WTC11 (cell line): ENCODE measurements around the gene EMILIN3. TPM values are rescaled to one million over a fixed set of nuclear protein-coding genes. Genes with fewer than 3 reads are reported as not detected.

Experiments
- ATAC-seq: fragments of 200-7000 bp; cut with Tn5 transposase; 2 replicates; pipeline ENCODE4 v1.10.0; 2021; ENCODE audit warnings: mild to moderate bottlenecking, moderate library complexity
- CTCF ChIA-PET: fragments of 300-600 bp; sonication (Branson Sonifier 250); formaldehyde crosslinking; loops from one replicate; lab custom pipeline; 2021; ENCODE audit warnings: antibody characterized with exemption; lab: Charles Lee
- POLR2A ChIA-PET: fragments of 350-600 bp; sonication (Branson Sonifier 250); formaldehyde crosslinking; loops from one replicate; lab custom pipeline; 2021; ENCODE audit warnings: antibody characterized with exemption; lab: Charles Lee
- DNase-seq: peaks from one replicate; pipeline ENCODE4 v3.0.0; 2021; ENCODE audit warnings: low spot score
- H3K27ac Mint-ChIP-seq: 2 replicates; pipeline ENCODE4 v1.8.0; 2021; ENCODE audit warnings: mixed read lengths
- H3K27me3 Mint-ChIP-seq: 2 replicates; pipeline ENCODE4 v1.8.0; 2021; ENCODE audit warnings: low read depth, mild to moderate bottlenecking, moderate library complexity, mixed read lengths
- H3K36me3 Mint-ChIP-seq: 2 replicates; pipeline ENCODE4 v1.8.0; 2021; ENCODE audit warnings: mixed read lengths
- H3K4me1 Mint-ChIP-seq: 2 replicates; pipeline ENCODE4 v1.8.0; 2022; ENCODE audit warnings: mixed read lengths
- H3K4me3 Mint-ChIP-seq: 2 replicates; pipeline ENCODE4 v1.8.0; 2021; ENCODE audit warnings: mild to moderate bottlenecking, moderate library complexity, mixed read lengths
- H3K9me3 Mint-ChIP-seq: 2 replicates; pipeline ENCODE4 v1.8.0; 2021; ENCODE audit warnings: mixed read lengths
- AFF4 ChIP-seq: sonication (generic); formaldehyde crosslinking; IDR thresholded peaks from 2 replicates; pipeline ENCODE4 v1.8.1; 2023; ENCODE audit warnings: mild to moderate bottlenecking, missing genetic modification reagents, borderline replicate concordance
- ATF1 ChIP-seq: sonication (generic); formaldehyde crosslinking; IDR thresholded peaks from 2 replicates; pipeline ENCODE4 v1.8.1; 2023; ENCODE audit warnings: mild to moderate bottlenecking, moderate library complexity, missing genetic modification reagents
- CDX4 ChIP-seq: fragments of 250-450 bp; sonication (Bioruptor Pico); IDR thresholded peaks from 2 replicates; pipeline ENCODE4 v1.9.0; 2021; ENCODE audit warnings: moderate library complexity, mild to moderate bottlenecking, inconsistent platforms, borderline replicate concordance
- CREM ChIP-seq: sonication (generic); formaldehyde crosslinking; IDR thresholded peaks from 2 replicates; pipeline ENCODE4 v1.8.1; 2022; ENCODE audit warnings: mild to moderate bottlenecking, missing genetic modification reagents, moderate library complexity
- FOXJ3 ChIP-seq: sonication (generic); formaldehyde crosslinking; IDR thresholded peaks from 2 replicates; pipeline ENCODE4 v1.9.0; 2021; ENCODE audit warnings: missing genetic modification reagents, mild to moderate bottlenecking, borderline replicate concordance
- FOXP4 ChIP-seq: sonication (generic); formaldehyde crosslinking; IDR thresholded peaks from 2 replicates; pipeline ENCODE4 v1.8.0; 2022; ENCODE audit warnings: mild to moderate bottlenecking, missing genetic modification reagents
- HMGA2 ChIP-seq: fragments of 250-450 bp; sonication (Bioruptor Pico); IDR thresholded peaks from 2 replicates; pipeline ENCODE4 v1.4.0; 2021; ENCODE audit warnings: mild to moderate bottlenecking, moderate library complexity
- NR2C2 ChIP-seq: sonication (generic); formaldehyde crosslinking; IDR thresholded peaks from 2 replicates; pipeline ENCODE4 v1.8.0; 2022; ENCODE audit warnings: mild to moderate bottlenecking, missing genetic modification reagents
- OVOL2 ChIP-seq: fragments of 250-450 bp; sonication (Bioruptor Pico); IDR thresholded peaks from 2 replicates; pipeline ENCODE4 v1.9.0; 2021; ENCODE audit warnings: mild to moderate bottlenecking, borderline replicate concordance
- TCF7 ChIP-seq: sonication (generic); formaldehyde crosslinking; IDR thresholded peaks from 2 replicates; pipeline ENCODE4 v1.8.0; 2022; ENCODE audit warnings: mild to moderate bottlenecking, low read depth, missing genetic modification reagents, moderate library complexity
- ZBTB21 ChIP-seq: sonication (generic); formaldehyde crosslinking; IDR thresholded peaks from 2 replicates; pipeline ENCODE4 v1.8.1; 2023; ENCODE audit warnings: mild to moderate bottlenecking, missing genetic modification reagents, borderline replicate concordance
- ZBTB43 ChIP-seq: sonication (generic); formaldehyde crosslinking; IDR thresholded peaks from 2 replicates; pipeline ENCODE4 v1.8.1; 2023; ENCODE audit warnings: mild to moderate bottlenecking, missing genetic modification reagents
- ZNF263 ChIP-seq: sonication (generic); formaldehyde crosslinking; IDR thresholded peaks from 2 replicates; pipeline ENCODE4 v1.8.1; 2022; ENCODE audit warnings: low read depth, mild to moderate bottlenecking, moderate library complexity, missing genetic modification reagents
- ZNF281 ChIP-seq: sonication (generic); formaldehyde crosslinking; IDR thresholded peaks from 2 replicates; pipeline ENCODE4 v1.8.0; 2023; ENCODE audit warnings: mild to moderate bottlenecking, missing genetic modification reagents
- total RNA-seq: library from RNA; stranded (reverse); gene quantifications from 3 replicates; pipeline ENCODE4 v1.2.3, GENCODE V29; 2021
- TF ChIP-seq, protein P1 (sequence below): sonication (generic); formaldehyde crosslinking; IDR thresholded peaks from 2 replicates; pipeline ENCODE4 v1.8.0; 2022; ENCODE audit warnings: mild to moderate bottlenecking, missing genetic modification reagents

EMILIN3 gene
- total RNA-seq, 1 experiment from 2014 or later = 5.5 TPM

GRCh38 chr20:41348430-41349172 lies 18.0 kb downstream of the EMILIN3 start:
- POLR2A ChIA-PET = no interaction called here
- Mint-ChIP-seq H3K27me3 (no peaks in the 10 kb centered on the region), H3K9me3 (no peaks in the 10 kb centered on the region), H3K4me1 (peaks cover 4% of the 10 kb centered on the region), H3K27ac (no peak overlapping the region), H3K4me3 (no peak overlapping the region), H3K36me3 (no peaks in the 10 kb centered on the region)
- CTCF ChIA-PET = interaction anchor here (1.0 to 1.8 kb wide), 2 partner anchors 17 to 176 kb away, joined by 4 to 7 read pairs; no protein-coding TSS in a partner anchor
- no peak for ATAC-seq
- TF ChIP-seq AFF4 (CRISPR knock-in tag) (no peak), HMGA2 (no peak), ATF1 (CRISPR knock-in tag) (no peak), ZNF281 (CRISPR knock-in tag) (no peak), OVOL2 (CRISPR knock-in tag) (no peak)
- no peak for DNase-seq

DNA sequence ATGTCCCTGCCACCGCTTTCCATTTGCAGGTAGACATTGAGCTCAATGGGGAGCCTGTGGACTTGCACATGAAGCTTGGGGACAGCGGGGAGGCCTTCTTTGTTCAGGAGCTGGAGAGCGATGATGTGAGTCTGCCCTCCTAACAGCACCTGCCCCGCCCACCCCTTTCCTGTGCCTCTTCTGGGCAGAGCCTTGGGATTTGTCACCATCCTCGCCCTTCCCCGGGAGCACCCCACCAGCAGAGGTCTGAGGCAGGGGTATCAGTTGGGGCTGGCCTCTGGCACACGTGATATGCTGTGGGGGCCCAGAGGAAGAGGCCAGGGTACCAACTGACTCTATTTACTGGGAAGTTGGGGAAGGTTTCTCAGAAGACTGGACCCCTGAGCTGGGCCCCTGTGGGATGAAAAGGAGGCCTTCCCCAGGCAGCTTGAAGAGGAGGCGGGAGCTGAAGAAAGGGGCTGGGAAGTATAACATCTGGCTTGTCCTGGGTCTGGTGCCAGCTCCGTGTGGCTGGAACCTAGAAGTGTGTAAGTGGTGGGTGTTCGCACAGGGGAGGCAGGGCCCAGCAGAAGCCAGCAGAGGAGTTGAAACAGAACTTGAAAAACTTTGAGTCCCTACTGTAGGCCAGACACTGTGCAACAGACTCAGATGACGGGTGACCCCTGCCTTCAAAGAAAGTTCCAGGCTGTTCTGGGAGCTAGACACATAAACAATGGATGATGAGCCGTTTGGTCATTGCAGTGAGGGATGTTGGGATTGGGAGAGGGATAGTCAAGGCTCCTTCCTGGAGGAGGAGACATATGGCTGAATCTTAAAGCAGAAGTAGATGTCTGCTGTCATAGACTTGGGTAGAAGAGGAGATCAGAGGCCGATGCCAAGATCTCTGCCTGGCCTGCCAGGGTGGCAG lies 18.8 kb downstream of the EMILIN3 start:
- Mint-ChIP-seq H3K4me1 (peaks cover 4% of the 10 kb centered on the region), H3K27me3 (no peaks in the 10 kb centered on the region; the same call in 1 of the 2 replicates), H3K27ac (no peak overlapping the region), H3K4me3 (no peak overlapping the region), H3K9me3 (no peaks in the 10 kb centered on the region), H3K36me3 (no peaks in the 10 kb centered on the region)
- no peak; the same call in 1 of the 2 replicates for ATAC-seq
- DNase-seq = no peak
- ChIA-PET CTCF (interaction anchor here (0.9 to 1.8 kb wide), 2 partner anchors 175 to 212 kb away, joined by 4 to 7 read pairs; no protein-coding TSS in a partner anchor), POLR2A (no interaction called here)
- TF ChIP-seq FOXP4 (CRISPR knock-in tag) (no peak), ZBTB43 (CRISPR knock-in tag) (no peak), CDX4 (CRISPR knock-in tag) (no peak), NR2C2 (CRISPR knock-in tag) (no peak), ZNF263 (CRISPR knock-in tag) (no peak), FOXJ3 (CRISPR knock-in tag) (no peak), CREM (CRISPR knock-in tag) (no peak), ZBTB21 (CRISPR knock-in tag) (no peak), TCF7 (CRISPR knock-in tag) (no peak), AFF4 (CRISPR knock-in tag) (no peak)
- TF ChIP-seq, protein P1, sequence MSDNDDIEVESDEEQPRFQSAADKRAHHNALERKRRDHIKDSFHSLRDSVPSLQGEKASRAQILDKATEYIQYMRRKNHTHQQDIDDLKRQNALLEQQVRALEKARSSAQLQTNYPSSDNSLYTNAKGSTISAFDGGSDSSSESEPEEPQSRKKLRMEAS (CRISPR knock-in tag) = no peak
